ENCODE data around the gene PLAU. TPM values are rescaled to one million over a fixed set of nuclear protein-coding genes. Genes with fewer than 3 reads are reported as not detected.
A peak's percentile ranks its signal among the peaks of the same experiment; 100 is the strongest.
"Not testable (repeated sequence)": the region's sequence is repeated elsewhere in the genome, so short reads cannot be mapped to it uniquely, and the experiment has no call there.

Gene PLAU
- total and polyA plus RNA-seq, 8 donors: 1.4 to 29.0 (median 1.9) TPM

GRCh38 chr10:73954737-73955136 is 43.8 kb downstream of the PLAU start:
- intact Hi-C loops (cut with DNase I): no loop called here
- no peak for ATAC-seq
- DNase-seq: no peak
- Histone ChIP-seq H3K27me3 (no peaks in the 10 kb centered on the region), H3K36me3 (no peaks in the 10 kb centered on the region), H3K9me3 (no peaks in the 10 kb centered on the region), H3K4me3 (no peak overlapping the region), H3K27ac (no peak overlapping the region), H3K4me1 (peaks cover 11 to 58% of the 10 kb centered on the region in 2 donors)
- TF ChIP-seq CTCF (IDR thresholded peaks at IDR 0.05): no peak

DNA sequence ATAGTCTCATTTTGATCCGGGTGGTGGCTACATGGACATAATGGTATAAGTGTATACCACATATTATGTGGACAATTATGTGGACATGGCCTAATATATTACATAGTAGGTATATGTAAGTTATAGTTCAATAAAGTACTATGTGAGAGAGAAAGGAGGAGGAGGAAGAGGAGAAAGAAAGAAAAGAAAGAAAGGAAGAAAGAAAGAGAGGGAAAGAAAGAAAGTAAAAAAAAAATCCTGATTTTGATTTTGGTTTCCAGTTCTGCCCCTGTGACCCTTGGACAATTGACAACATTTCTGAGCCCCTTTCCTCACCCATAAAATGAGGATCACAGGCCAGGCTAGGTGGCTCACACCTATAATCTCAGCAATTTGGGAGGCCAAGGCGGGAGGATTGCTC is 44.8 kb downstream of the PLAU start:
- Histone ChIP-seq H3K9me3 (no peaks in the 10 kb centered on the region), H3K27ac (no peak overlapping the region), H3K27me3 (no peaks in the 10 kb centered on the region), H3K4me3 (no peak overlapping the region), H3K36me3 (no peaks in the 10 kb centered on the region), H3K4me1 (peaks cover 11 to 61% of the 10 kb centered on the region in 2 donors)
- ATAC-seq (no peak), DNase-seq (no peak)
- intact Hi-C loops (cut with DNase I): no loop called here
- TF ChIP-seq CTCF (IDR thresholded peaks at IDR 0.05): no peak

DNA sequence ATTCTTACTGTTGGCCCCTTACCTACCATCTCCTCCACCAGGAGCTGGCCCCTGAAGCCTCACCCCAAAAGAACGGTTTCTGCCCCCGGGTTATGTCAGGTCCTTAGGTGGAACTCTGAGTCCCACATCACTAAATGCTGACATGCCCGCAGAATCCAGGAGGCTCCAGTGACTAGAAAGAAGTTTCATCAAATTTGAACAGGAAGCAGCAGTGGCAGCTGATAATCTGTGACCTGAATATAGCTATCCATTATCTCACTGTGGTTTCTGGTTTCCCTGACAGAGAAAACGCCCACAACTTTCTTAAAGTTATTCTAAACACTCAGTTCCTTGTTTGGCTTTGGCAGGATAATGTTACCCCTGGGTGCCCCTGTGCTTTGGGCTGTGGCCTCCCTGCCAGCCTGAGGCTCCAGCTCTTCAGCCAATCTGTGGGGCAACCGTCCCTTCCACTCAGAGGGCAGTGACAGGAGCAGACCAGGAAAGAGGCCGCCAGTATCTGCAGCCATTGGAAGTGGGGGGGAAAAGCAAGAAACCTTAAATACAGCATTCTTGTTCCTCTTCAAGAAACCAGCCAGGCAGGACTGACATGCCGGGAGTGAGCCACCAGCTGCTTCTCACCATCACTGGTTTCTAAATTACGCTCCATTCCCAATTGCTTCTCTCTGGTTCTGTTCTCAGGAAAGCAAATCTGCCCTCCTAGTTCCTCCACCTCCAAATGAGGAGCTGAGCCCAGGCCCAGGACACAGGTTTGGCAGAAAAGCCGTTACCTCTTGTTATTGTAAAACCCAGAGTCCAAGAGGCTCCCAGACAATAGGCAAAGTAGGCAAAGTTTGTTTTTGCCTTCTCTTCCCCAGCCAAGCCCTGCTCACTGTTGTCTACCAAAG is 45.8 kb downstream of the PLAU start:
- ATAC-seq (peak; percentile 61), DNase-seq (peak in 1 of 4 donors; percentile 33)
- H3K4me1 ChIP-seq: peaks cover 11 to 61% of the 10 kb centered on the region in 2 donors
- no peaks in the 10 kb centered on the region for H3K9me3 ChIP-seq
- TF ChIP-seq CTCF (IDR thresholded peaks at IDR 0.05): no peak
- H3K36me3 ChIP-seq: no peaks in the 10 kb centered on the region
- H3K4me3 ChIP-seq: no peak overlapping the region
- intact Hi-C loops (cut with DNase I): no loop called here
- no peaks in the 10 kb centered on the region for H3K27me3 ChIP-seq
- peak overlapping the region; percentile 56 to 81 for H3K27ac ChIP-seq

DNA sequence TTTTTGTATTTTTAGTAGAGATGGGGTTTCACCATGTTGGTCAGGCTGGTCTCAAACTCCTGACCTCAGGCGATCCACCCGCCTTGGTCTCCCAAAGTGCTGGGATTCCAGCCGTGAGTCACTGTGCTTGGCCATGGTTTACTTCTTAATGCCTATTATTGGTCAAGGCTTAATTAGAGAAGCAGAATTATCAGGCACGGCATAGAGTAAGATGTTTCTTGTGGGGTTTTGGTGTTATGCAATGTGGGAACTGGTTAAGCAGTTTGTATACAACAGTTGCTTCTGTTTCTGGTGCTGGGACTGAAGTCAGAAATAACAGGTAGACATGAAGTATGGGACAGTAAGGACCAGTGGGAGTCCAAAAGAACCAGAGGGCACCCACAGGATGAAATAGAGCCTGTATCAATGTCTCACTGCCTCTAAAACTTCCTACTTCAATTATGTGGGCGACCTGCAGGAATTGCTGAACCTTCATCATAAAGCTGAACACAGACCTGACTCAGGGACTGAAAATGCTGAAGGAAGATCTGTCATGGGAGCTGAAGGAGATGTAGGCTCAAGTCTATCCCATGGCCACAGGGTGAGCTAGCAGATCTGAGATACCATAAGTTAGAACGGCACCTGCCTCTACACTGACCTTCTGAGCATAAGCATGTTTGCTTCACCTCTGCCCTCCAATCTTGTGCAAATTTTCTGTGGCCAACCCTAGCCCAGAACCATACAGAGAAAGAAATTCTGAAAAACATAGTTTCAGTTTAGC is 48.7 kb downstream of the PLAU start:
- Histone ChIP-seq H3K27me3 (no peaks in the 10 kb centered on the region), H3K4me3 (no peak overlapping the region), H3K9me3 (no peaks in the 10 kb centered on the region), H3K4me1 (peaks cover 11 to 45% of the 10 kb centered on the region in 2 donors), H3K36me3 (no peaks in the 10 kb centered on the region), H3K27ac (peak overlapping the region in 1 of 2 donors; percentile 81)
- ATAC-seq: no peak
- no peak for TF ChIP-seq CTCF (IDR thresholded peaks at IDR 0.05)
- intact Hi-C loops (cut with DNase I): no loop called here
- no peak for DNase-seq

GRCh38 chr10:73962386-73962785 is 51.5 kb downstream of the PLAU start:
- intact Hi-C loops (cut with DNase I): no loop called here
- Histone ChIP-seq H3K36me3 (no peaks in the 10 kb centered on the region), H3K27me3 (no peaks in the 10 kb centered on the region), H3K4me3 (no peak overlapping the region), H3K27ac (no peak overlapping the region), H3K4me1 (peaks cover 11 to 47% of the 10 kb centered on the region in 2 donors), H3K9me3 (no peaks in the 10 kb centered on the region)
- ATAC-seq (no peak), DNase-seq (no peak)
- TF ChIP-seq CTCF (IDR thresholded peaks at IDR 0.05): no peak

DNA sequence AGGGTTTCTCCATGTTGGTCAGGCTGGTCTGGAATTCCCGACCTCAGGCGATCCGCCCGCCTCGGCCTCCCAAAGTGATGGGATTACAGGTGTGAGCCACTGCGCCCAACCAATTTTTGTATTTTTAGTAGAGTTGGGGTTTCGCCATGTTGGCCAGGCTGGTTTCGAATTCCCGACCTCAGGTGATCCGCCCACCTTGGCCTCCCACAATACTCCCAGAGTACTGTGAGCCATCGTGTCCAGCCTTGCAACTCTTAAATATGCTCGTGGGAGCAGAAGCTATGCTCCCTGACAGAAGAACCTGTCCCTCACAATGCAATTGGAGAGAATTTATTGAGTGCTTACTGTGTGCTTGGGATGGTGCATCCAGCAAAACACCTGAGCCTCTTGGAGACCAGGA is 52.6 kb downstream of the PLAU start:
- H3K27me3 ChIP-seq; H3K36me3 ChIP-seq; H3K4me3 ChIP-seq; H3K27ac ChIP-seq; intact Hi-C loops (cut with DNase I); H3K9me3 ChIP-seq; DNase-seq; ATAC-seq: not testable (repeated sequence)
- peaks cover 11 to 43% of the 10 kb centered on the region in 2 donors for H3K4me1 ChIP-seq
